RWPE1 (cell line): ENCODE data around the gene ARHGEF19.

Source experiments
- CTCF ChIA-PET: fragments of 350-600 bp; sonication (Branson Sonifier 250); formaldehyde crosslinking; extraction: SDS; loops from one replicate; lab custom pipeline; 2021; lab: Yijun Ruan, JAX
- POLR2A ChIA-PET: fragments of 400-600 bp; formaldehyde crosslinking; extraction: SDS; loops from one replicate; lab custom pipeline; 2020; ENCODE audit warnings: antibody characterized with exemption; ENCODE audit not compliant: low non-redundant PET; lab: Yijun Ruan, JAX
- DNase-seq: peaks from one replicate; pipeline ENCODE4 v3.0.0; 2012; ENCODE audit warnings: low spot score
- H3K27ac ChIP-seq: fragments of 450-650 bp; 2 replicates; pipeline ENCODE4 v1.5.1; 2017
- TF ChIP-seq, protein P1 (sequence below): fragments of 450-650 bp; conservative IDR thresholded peaks from 2 replicates; pipeline ENCODE4 v1.5.1; 2017; ENCODE audit warnings: low read depth, mild to moderate bottlenecking

Gene ARHGEF19

DNA sequence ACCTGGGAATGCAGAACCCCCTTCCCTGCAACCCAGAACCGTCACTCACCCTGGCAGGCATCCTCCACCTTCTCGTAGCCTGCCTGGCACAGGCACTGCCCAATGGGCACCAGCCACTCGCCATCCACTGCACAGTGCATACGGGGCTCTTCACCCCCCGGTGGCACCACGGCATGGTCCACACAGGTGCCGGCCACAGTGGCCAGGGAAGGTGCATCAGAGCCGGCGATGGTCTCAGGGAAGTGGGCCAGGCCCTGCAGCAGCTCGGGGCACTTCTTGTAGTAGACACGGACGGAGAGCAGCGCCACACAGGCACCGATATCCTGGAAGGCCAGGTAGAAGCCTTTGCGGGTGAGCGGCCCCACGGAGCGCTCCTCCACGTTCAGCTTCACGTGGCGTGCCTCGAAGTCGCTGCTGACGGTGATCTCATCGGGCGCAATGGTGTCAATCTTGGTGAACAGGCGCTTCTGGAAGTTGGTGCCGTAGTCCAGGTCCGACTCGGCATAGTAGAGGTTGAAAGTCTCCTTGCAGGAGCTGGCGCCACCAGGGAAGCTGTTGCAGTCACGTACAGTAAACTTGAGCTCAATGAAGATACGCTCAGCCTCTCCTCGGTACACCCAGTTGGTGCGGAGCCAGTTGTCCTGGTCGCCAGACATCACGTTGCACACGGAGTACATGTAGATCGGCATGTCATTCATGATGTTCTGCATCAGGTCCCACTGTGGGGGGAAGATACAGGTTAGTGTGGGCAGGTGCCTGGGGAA, 63.9 kb downstream of the ARHGEF19 start:
- POLR2A ChIA-PET: no interaction called here

More for the DNA sequence above, 63.9 kb downstream of the ARHGEF19 start:
- CTCF ChIA-PET: interaction anchor here (0.6 to 0.7 kb wide), 3 partner anchors 58 to 70 kb away, joined by 3 read pairs; no protein-coding TSS in a partner anchor
- TF ChIP-seq, protein P1, sequence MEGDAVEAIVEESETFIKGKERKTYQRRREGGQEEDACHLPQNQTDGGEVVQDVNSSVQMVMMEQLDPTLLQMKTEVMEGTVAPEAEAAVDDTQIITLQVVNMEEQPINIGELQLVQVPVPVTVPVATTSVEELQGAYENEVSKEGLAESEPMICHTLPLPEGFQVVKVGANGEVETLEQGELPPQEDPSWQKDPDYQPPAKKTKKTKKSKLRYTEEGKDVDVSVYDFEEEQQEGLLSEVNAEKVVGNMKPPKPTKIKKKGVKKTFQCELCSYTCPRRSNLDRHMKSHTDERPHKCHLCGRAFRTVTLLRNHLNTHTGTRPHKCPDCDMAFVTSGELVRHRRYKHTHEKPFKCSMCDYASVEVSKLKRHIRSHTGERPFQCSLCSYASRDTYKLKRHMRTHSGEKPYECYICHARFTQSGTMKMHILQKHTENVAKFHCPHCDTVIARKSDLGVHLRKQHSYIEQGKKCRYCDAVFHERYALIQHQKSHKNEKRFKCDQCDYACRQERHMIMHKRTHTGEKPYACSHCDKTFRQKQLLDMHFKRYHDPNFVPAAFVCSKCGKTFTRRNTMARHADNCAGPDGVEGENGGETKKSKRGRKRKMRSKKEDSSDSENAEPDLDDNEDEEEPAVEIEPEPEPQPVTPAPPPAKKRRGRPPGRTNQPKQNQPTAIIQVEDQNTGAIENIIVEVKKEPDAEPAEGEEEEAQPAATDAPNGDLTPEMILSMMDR: no peak
- peak overlapping the region; percentile 99 for H3K27ac ChIP-seq
- no peak for DNase-seq
